KMS-11 (cell line): Measurements from ENCODE around the gene CDH4.

ENCODE experiments used
- H2AFZ ChIP-seq: fragments of 200-600 bp; sonication (generic); 2 replicates; pipeline ENCODE4 v1.6.1; 2016; ENCODE audit warnings: antibody characterized with exemption, mixed run types, low read depth
- H3K27ac ChIP-seq: fragments of 200-600 bp; sonication (generic); 2 replicates; pipeline ENCODE4 v1.6.1; 2016; ENCODE audit warnings: mild to moderate bottlenecking, mixed run types
- H3K27me3 ChIP-seq: fragments of 200-600 bp; sonication (generic); 2 replicates; pipeline ENCODE4 v1.6.1; 2017; ENCODE audit warnings: mild to moderate bottlenecking, low read depth, mixed run types, moderate library complexity; ENCODE audit not compliant: insufficient read depth
- H3K36me3 ChIP-seq: fragments of 200-600 bp; sonication (generic); 2 replicates; pipeline ENCODE4 v1.6.1; 2017; ENCODE audit warnings: mild to moderate bottlenecking, mixed run types; ENCODE audit not compliant: insufficient read depth
- H3K4me1 ChIP-seq: fragments of 200-600 bp; sonication (generic); 2 replicates; pipeline ENCODE4 v1.6.1; 2016; ENCODE audit warnings: mild to moderate bottlenecking, low read depth, mixed run types; ENCODE audit not compliant: poor library complexity, severe bottlenecking
- H3K4me2 ChIP-seq: fragments of 200-600 bp; sonication (generic); 2 replicates; pipeline ENCODE4 v1.7.0; 2016; ENCODE audit warnings: mild to moderate bottlenecking, mixed run types
- H3K4me3 ChIP-seq: fragments of 200-600 bp; sonication (generic); IDR thresholded peaks from 2 replicates; pipeline ENCODE4 v1.6.1; 2017; ENCODE audit warnings: low read depth, low read length, mixed read lengths; ENCODE audit not compliant: insufficient read depth
- H3K79me2 ChIP-seq: fragments of 200-600 bp; sonication (generic); 2 replicates; pipeline ENCODE4 v1.6.1; 2016; ENCODE audit warnings: low read depth, mixed run types; ENCODE audit not compliant: insufficient read depth
- H3K9ac ChIP-seq: fragments of 200-600 bp; sonication (generic); 2 replicates; pipeline ENCODE4 v1.6.1; 2016; ENCODE audit warnings: mild to moderate bottlenecking, mixed run types
- H4K20me1 ChIP-seq: fragments of 200-600 bp; sonication (generic); 2 replicates; pipeline ENCODE4 v1.6.1; 2016; ENCODE audit warnings: mild to moderate bottlenecking, mixed run types; ENCODE audit not compliant: insufficient read depth
- TF ChIP-seq, protein P1 (sequence below): fragments of 200-600 bp; sonication (generic); conservative IDR thresholded peaks from 2 replicates; pipeline ENCODE4 v1.6.1; 2017; ENCODE audit warnings: low read depth, mild to moderate bottlenecking, antibody characterized with exemption, low read length, moderate library complexity, mixed read lengths

CDH4 gene

DNA sequence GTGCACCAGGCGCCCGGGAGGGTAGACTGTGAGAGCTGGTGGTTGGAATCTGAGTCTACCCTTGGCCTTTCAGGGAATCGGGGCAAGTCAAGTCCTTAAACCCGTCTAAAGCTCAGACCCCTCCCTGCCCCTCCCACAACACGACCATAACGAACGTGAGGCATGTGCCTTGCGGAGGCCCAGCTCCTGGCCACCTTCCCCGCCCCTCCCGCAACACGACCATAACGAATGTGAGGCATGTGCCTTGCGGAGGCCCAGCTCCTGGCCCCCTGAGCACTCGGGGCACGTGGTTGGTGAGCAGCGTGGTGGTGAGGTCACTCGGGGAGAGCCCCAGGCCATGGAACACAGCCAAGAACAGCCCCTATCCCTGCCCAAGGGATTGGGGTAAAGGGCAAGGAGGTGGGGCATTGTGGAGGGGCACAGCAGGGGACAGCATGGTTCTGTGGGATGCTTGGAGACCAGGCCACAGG lies 681.5 kb downstream of the CDH4 start:
- H3K4me3 ChIP-seq, result no peak overlapping the region

DNA sequence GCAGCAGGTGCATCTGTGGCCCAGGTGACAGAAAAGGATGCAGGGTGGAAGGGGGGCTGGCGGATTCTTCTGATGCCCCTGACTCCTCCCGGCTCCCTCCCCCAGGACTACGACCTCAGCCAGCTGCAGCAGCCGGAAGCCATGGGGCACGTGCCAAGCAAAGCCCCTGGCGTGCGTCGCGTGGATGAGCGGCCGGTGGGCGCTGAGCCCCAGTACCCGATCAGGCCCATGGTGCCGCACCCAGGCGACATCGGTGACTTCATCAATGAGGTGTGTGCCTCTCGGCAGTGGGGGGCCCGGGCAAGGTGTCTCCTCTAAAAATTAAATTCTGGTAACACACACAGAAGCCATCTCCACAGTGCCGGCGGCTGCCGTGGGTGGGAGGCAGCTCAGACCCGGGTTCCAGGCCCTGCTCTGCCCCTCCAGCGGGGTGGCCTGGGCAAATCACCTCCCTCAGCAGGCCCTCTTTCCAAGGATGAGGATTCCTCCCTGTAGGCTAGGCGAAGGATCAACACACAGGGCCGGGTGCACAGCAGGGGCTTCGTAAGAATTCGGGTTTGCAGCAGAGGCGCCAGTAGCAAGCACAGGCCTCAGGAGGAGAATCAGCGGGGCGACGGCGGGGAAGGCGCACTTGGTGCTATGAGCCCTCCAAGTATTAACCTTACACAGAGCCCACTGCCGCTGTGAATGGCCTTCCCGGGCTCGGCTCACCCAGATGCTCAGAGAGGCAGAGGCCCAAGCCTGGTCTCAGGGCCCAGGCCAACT lies 682.1 kb downstream of the CDH4 start:
- no peak overlapping the region for H3K27ac ChIP-seq
- H4K20me1 ChIP-seq, result no peaks in the 10 kb centered on the region
- no peak overlapping the region for H3K9ac ChIP-seq
- H3K79me2 ChIP-seq, result no peaks in the 10 kb centered on the region
- no peak overlapping the region for H3K4me2 ChIP-seq
- no peaks in the 10 kb centered on the region for H3K36me3 ChIP-seq
- TF ChIP-seq, protein P1, sequence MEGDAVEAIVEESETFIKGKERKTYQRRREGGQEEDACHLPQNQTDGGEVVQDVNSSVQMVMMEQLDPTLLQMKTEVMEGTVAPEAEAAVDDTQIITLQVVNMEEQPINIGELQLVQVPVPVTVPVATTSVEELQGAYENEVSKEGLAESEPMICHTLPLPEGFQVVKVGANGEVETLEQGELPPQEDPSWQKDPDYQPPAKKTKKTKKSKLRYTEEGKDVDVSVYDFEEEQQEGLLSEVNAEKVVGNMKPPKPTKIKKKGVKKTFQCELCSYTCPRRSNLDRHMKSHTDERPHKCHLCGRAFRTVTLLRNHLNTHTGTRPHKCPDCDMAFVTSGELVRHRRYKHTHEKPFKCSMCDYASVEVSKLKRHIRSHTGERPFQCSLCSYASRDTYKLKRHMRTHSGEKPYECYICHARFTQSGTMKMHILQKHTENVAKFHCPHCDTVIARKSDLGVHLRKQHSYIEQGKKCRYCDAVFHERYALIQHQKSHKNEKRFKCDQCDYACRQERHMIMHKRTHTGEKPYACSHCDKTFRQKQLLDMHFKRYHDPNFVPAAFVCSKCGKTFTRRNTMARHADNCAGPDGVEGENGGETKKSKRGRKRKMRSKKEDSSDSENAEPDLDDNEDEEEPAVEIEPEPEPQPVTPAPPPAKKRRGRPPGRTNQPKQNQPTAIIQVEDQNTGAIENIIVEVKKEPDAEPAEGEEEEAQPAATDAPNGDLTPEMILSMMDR, result no peak
- no peaks in the 10 kb centered on the region for H3K4me1 ChIP-seq
- H3K4me3 ChIP-seq, result no peak overlapping the region
- no peak overlapping the region for H2AFZ ChIP-seq
- peaks cover 66% of the 10 kb centered on the region for H3K27me3 ChIP-seq

More for the DNA sequence above, 681.5 kb downstream of the CDH4 start:
- TF ChIP-seq, protein P1, result no peak
- no peak overlapping the region for H3K4me2 ChIP-seq
- no peak overlapping the region for H3K27ac ChIP-seq
- no peaks in the 10 kb centered on the region for H3K79me2 ChIP-seq
- peaks cover 63% of the 10 kb centered on the region for H3K27me3 ChIP-seq
- no peaks in the 10 kb centered on the region for H3K36me3 ChIP-seq
- H2AFZ ChIP-seq, result no peak overlapping the region
- no peaks in the 10 kb centered on the region for H4K20me1 ChIP-seq
- H3K4me1 ChIP-seq, result no peaks in the 10 kb centered on the region
- no peak overlapping the region for H3K9ac ChIP-seq

DNA sequence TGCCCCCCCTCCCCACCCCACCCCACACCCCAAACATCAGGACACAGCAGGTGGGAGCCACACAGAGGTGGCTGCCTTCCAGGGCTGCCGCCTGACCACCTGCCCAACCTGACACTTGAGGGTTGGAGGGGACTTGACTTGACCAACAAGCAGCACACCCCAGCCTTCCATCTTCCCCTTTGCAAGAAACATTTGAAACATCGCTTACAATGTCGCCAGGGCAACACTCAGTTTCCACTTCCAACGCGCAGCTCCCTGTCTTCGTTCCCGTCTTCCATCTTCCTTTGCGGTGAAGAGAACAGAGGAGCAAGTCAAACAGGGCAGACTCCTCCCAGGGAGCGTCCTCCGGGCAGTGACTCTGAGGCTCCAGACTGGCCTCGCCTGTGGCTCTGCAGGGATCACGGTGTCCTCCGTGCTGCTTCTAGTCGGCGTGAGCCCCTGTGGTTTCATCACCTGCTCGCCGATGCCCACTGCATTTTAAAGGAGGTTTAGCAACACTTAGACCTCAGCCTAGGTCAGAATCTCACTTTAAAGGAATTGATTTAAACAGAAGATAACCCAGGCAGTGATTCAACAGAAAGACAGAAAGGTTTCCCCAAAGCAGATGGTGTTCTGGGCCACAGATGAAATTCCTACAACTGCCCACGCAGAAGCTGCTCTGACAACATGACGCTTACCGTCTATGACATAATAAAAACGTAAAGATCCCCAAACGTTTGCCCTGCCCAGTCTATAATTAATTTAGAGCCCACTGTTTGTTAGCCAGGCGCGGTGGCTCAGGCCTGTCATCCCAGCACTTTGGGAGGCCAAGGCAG lies 682.9 kb downstream of the CDH4 start:
- H3K27me3 ChIP-seq, result peaks cover 66% of the 10 kb centered on the region
- no peak overlapping the region for H3K9ac ChIP-seq
- TF ChIP-seq, protein P1, result no peak

DNA sequence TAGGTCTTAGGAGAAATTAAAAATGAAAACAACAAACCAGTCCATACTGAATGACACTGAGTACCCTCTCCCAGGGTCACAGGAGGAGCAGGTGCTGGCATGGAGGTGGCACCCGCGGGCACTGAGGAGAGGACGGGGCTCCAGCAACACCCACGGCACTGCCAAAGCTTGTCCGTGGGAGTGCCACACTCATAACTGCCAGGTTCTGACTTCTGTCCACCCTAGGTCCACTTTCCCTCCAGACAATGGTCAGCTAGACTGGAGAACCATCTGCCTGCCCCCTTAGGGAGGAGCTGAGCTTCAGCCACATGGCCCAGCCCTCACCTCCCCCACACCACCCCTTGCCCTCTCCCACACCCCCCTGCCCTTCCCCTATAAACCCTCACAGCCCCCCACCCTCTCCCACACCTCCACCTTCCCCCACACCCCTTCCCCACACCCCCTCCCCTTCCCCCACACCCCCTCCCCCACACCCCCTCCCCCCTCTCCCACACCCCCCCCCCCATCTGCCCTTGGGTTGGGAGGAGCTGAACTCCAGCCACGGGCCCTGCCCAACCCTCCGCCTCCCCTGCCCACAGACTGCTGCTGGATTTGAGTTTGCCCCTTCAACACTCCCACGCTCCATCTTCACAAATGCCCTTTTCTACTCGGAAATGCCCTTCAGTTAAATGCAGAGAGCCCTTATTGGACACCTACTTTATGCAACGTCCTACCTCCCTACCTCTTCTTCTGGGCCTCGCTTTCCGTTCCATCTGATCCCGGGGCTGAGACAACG lies 684.1 kb downstream of the CDH4 start:
- Histone ChIP-seq H3K36me3 (no peaks in the 10 kb centered on the region), H3K9ac (no peak overlapping the region), H2AFZ (no peak overlapping the region), H3K4me3 (no peak overlapping the region), H4K20me1 (no peaks in the 10 kb centered on the region), H3K4me2 (no peak overlapping the region), H3K79me2 (no peaks in the 10 kb centered on the region), H3K4me1 (no peaks in the 10 kb centered on the region), H3K27ac (no peak overlapping the region), H3K27me3 (peaks cover 67% of the 10 kb centered on the region)
- TF ChIP-seq, protein P1, result no peak

More for the DNA sequence above, 682.9 kb downstream of the CDH4 start:
- Histone ChIP-seq H3K36me3 (no peaks in the 10 kb centered on the region), H3K4me2 (no peak overlapping the region), H3K27ac (no peak overlapping the region), H3K79me2 (no peaks in the 10 kb centered on the region), H4K20me1 (no peaks in the 10 kb centered on the region), H3K4me3 (no peak overlapping the region), H3K4me1 (no peaks in the 10 kb centered on the region), H2AFZ (no peak overlapping the region)
